ENCODE results near the gene DCUN1D2. TPM values are rescaled to one million over a fixed set of nuclear protein-coding genes. Genes with fewer than 3 reads are reported as not detected.

The DCUN1D2 gene
- total RNA-seq, 1 experiment from 2014 or later = 33.0 TPM

DNA sequence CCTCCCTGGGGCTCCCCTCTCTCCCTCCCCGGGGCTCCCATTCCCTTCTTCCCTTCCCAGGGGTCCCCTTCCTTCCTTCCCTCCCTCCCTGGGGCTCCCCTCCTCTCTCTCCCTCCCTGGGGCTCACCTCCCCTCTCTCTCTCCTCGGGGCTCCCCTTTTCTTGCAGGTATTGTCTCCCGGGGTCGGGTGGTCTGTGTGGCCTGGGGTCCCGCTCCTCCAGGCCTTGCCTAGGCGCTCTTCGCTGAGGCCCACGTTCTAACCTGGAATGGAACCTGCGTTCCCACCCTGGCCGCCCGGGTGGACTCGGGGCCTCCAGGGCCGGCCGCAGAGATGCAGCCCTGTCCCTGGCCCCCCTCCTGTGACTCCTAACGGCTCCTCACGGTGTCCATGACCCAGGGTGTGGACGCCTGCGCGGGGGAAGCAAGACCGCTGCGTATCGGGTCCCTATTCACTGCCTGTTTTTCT, 940 bp upstream of the DCUN1D2 start:
- POLR2A ChIA-PET (ENCODE audit: unreplicated experiment) = no interaction called here
- CTCF ChIA-PET = no interaction called here
- DNase-seq = peak in 1 of 2 experiments; percentile 15
- H4K20me1 ChIP-seq (ENCODE audit: insufficient read depth) = peaks cover 34% of the 10 kb centered on the region
- H3K27ac ChIP-seq = peak overlapping the region; percentile 23
- H3K9me2 ChIP-seq (ENCODE audit: insufficient read depth) = no peaks in the 10 kb centered on the region
- H3F3A ChIP-seq (ENCODE audit: insufficient read depth, low read depth) = peaks cover 35% of the 10 kb centered on the region
- H3K4me2 ChIP-seq = peak overlapping the region; percentile 74
- peak overlapping the region; percentile 86 for H3K4me3 ChIP-seq
- BruUV-seq (replicated peaks) = no TSS peak
- H3K4me1 ChIP-seq (replicated peaks; ENCODE audit: insufficient read depth) = peaks cover 55% of the 10 kb centered on the region
- no peaks in the 10 kb centered on the region for H3K27me3 ChIP-seq (ENCODE audit: insufficient read depth, low read depth)
- intact Hi-C loops (cut with micrococcal nuclease; ENCODE audit: unreplicated experiment) = loop anchor here (1.0 kb wide), 1 partner anchor 93 kb away; the partner anchor contains the start of gene TFDP1
- no peak for TF ChIP-seq EZH2 (IDR thresholded peaks at IDR 0.05; ENCODE audit: low read depth)
- TF ChIP-seq, protein P1, sequence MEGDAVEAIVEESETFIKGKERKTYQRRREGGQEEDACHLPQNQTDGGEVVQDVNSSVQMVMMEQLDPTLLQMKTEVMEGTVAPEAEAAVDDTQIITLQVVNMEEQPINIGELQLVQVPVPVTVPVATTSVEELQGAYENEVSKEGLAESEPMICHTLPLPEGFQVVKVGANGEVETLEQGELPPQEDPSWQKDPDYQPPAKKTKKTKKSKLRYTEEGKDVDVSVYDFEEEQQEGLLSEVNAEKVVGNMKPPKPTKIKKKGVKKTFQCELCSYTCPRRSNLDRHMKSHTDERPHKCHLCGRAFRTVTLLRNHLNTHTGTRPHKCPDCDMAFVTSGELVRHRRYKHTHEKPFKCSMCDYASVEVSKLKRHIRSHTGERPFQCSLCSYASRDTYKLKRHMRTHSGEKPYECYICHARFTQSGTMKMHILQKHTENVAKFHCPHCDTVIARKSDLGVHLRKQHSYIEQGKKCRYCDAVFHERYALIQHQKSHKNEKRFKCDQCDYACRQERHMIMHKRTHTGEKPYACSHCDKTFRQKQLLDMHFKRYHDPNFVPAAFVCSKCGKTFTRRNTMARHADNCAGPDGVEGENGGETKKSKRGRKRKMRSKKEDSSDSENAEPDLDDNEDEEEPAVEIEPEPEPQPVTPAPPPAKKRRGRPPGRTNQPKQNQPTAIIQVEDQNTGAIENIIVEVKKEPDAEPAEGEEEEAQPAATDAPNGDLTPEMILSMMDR (conservative IDR thresholded peaks at IDR 0.05) = no peak
- H3K9me3 ChIP-seq (ENCODE audit: insufficient read depth, low read depth) = no peaks in the 10 kb centered on the region
- peaks cover 14% of the 10 kb centered on the region for H3K36me3 ChIP-seq (ENCODE audit: low read depth)
- peak overlapping the region; percentile 63 for H2AFZ ChIP-seq
- peaks cover 84% of the 10 kb centered on the region for H3K79me2 ChIP-seq (ENCODE audit: low read depth)

DNA sequence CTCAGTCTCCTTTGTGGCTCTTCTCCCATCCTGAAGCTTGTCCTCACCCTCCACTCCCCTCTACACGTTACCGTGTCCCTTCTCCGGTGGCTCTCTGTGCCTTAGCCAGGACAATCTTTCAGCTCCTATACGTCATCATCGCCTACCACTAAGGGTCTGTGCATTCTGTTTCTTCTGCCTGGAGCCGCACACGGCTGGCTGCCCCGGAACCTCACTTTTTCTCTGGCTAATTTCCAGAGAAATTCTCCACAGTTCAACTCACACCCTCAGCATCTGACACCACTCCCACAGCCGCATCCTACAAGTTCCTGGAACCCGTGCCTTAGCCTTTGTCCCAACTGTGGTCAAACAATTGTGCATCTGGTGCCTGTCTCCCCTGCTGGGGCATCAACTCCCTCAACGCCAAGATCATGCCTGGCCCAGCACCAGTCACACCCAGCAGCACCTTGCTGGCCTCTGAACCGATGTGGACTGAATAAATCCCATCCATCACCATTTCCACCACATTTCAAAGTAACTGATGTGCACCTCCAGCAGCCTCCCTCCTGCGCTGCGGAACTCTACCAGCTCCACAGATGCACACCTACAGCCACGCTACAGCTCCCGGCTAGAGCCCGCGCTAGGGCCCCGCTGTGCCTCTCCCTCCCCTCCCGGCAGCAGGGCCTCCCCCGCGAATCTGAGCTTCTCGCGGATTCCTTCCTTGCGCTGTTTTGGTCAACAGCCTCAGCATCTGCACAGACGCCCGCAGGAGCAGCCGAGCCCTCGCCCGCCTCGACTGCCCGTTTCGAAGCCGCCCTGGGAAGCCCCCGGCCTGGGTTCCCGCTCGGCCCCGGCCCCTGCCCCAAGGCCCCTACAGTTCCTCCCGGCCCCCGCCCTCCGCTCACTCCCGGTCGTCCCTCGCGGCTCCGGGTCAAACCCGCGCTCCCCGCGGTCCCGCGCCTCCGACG, 689 bp downstream of the DCUN1D2 start:
- POLR2A ChIA-PET (ENCODE audit: unreplicated experiment) = interaction anchor here (0.6 to 0.7 kb wide), 2 partner anchors 9 to 520 kb away, joined by 4 to 5 read pairs; no protein-coding TSS in a partner anchor
- peak overlapping the region; percentile 81 for H2AFZ ChIP-seq
- peaks cover 35% of the 10 kb centered on the region for H3F3A ChIP-seq (ENCODE audit: insufficient read depth, low read depth)
- peak overlapping the region; percentile 86 for H3K4me3 ChIP-seq
- H3K9me2 ChIP-seq (ENCODE audit: insufficient read depth) = no peaks in the 10 kb centered on the region
- no peak overlapping the region for H3K27ac ChIP-seq
- peaks cover 37% of the 10 kb centered on the region for H4K20me1 ChIP-seq (ENCODE audit: insufficient read depth)
- no peaks in the 10 kb centered on the region for H3K9me3 ChIP-seq (ENCODE audit: insufficient read depth, low read depth)
- TF ChIP-seq EZH2 (IDR thresholded peaks at IDR 0.05; ENCODE audit: low read depth) = no peak
- TF ChIP-seq, protein P1 (conservative IDR thresholded peaks at IDR 0.05) = no peak
- intact Hi-C loops (cut with micrococcal nuclease; ENCODE audit: unreplicated experiment) = loop anchor here (1.0 kb wide), 1 partner anchor 72 kb away; no protein-coding TSS in a partner anchor
- peak in 1 of 2 experiments; percentile 4 for DNase-seq
- no peaks in the 10 kb centered on the region; the same call in 1 of the 2 replicates for H3K36me3 ChIP-seq (ENCODE audit: low read depth)
- BruUV-seq (replicated peaks) = no TSS peak
- peak overlapping the region; percentile 96 for H3K4me2 ChIP-seq
- CTCF ChIA-PET = interaction anchor here (0.7 kb wide), 1 partner anchor 9 kb away, joined by 18 read pairs; no protein-coding TSS in a partner anchor
- peaks cover 81% of the 10 kb centered on the region for H3K79me2 ChIP-seq (ENCODE audit: low read depth)
- no peaks in the 10 kb centered on the region for H3K27me3 ChIP-seq (ENCODE audit: insufficient read depth, low read depth)
- H3K4me1 ChIP-seq (replicated peaks; ENCODE audit: insufficient read depth) = peaks cover 49% of the 10 kb centered on the region

DNA sequence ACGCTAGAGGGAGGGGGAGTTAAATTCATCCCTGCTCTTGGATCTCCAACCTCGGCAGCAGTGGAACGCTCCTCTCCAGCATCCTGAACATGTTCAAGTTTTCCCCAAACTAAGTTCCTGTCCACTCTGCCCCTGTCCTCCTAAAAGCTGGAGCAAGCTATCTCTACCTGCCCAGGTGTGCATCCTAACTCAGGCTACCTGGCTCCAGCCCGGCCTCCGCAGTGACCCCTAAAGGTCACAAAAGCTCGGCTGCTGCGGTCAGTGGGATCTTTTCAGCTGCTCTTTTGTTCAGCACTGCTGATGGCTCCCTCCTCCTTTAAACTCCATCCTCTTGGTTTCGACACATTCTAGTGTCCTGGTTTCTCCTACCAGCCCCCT, 1.4 kb downstream of the DCUN1D2 start:
- Histone ChIP-seq H3K27me3 (ENCODE audit: insufficient read depth, low read depth) (no peaks in the 10 kb centered on the region), H3K27ac (no peak overlapping the region), H3K9me3 (ENCODE audit: insufficient read depth, low read depth) (no peaks in the 10 kb centered on the region), H3K4me2 (peak overlapping the region; percentile 96), H4K20me1 (ENCODE audit: insufficient read depth) (peaks cover 36% of the 10 kb centered on the region), H2AFZ (peak overlapping the region; percentile 81; the same call in 1 of the 2 replicates), H3K79me2 (ENCODE audit: low read depth) (peaks cover 81% of the 10 kb centered on the region), H3K36me3 (ENCODE audit: low read depth) (no peaks in the 10 kb centered on the region; the same call in 1 of the 2 replicates), H3K9me2 (ENCODE audit: insufficient read depth) (no peaks in the 10 kb centered on the region), H3F3A (ENCODE audit: insufficient read depth, low read depth) (peaks cover 28% of the 10 kb centered on the region), H3K4me3 (peak overlapping the region; percentile 86), H3K4me1 (replicated peaks; ENCODE audit: insufficient read depth) (peaks cover 43% of the 10 kb centered on the region)
- ChIA-PET CTCF (no interaction called here), POLR2A (ENCODE audit: unreplicated experiment) (interaction anchor here (0.6 kb wide), 1 partner anchor 8 kb away, joined by 4 read pairs; no protein-coding TSS in a partner anchor)
- TF ChIP-seq, protein P1 (conservative IDR thresholded peaks at IDR 0.05) = no peak
- no peak for TF ChIP-seq EZH2 (IDR thresholded peaks at IDR 0.05; ENCODE audit: low read depth)
- DNase-seq = peak in 1 of 2 experiments; percentile 15
- intact Hi-C loops (cut with micrococcal nuclease; ENCODE audit: unreplicated experiment) = no loop called here
- no TSS peak for BruUV-seq (replicated peaks)
